Upper lobe of left lung (tissue), 4 donors: ENCODE data around the gene RBKS.

Experiments
- CTCF ChIP-seq, 6 experiments: fragments of 450-650 bp in 4 of 6; fragments of 200-600 bp in 2 of 6; sonication (generic) in 2 of 6; IDR thresholded peaks; one replicate each; pipeline ENCODE4 v1.5.1; 2016 to 2019; ENCODE audit warnings: antibody characterized with exemption in 6 of 6
- EP300 ChIP-seq, 4 donors: sonication (generic); formaldehyde crosslinking; IDR thresholded peaks; one replicate each; pipeline ENCODE4 v1.5.1; 2017; ENCODE audit warnings: antibody characterized with exemption in 4 of 4, control low read depth in 2 of 4
- POLR2A ChIP-seq, 4 donors: fragments of 450-650 bp; IDR thresholded peaks; one replicate each; pipeline ENCODE4 v1.5.1; 2016 to 2017; ENCODE audit warnings: antibody characterized with exemption in 4 of 4, mild to moderate bottlenecking in 2 of 4

- no peak for TF ChIP-seq EP300 (IDR thresholded peaks at IDR 0.05)
- no peak for TF ChIP-seq POLR2A (IDR thresholded peaks at IDR 0.05)
- no peak for TF ChIP-seq CTCF (IDR thresholded peaks at IDR 0.05)
Measured at GRCh38 chr2:27909901-27910300, 19.7 kb upstream of the RBKS start.
